Middle frontal gyrus (tissue), 1 donor: ENCODE measurements around the gene ULBP1.
"Not testable (repeated sequence)": the region's sequence is repeated elsewhere in the genome, so short reads cannot be mapped to it uniquely, and the experiment has no call there.

Experiments used
- DNase-seq: peaks from one replicate; pipeline ENCODE4 v3.0.0-alpha.2; 2015; ENCODE audit warnings: low spot score; ENCODE audit errors: extremely low spot score

Gene ULBP1

DNA sequence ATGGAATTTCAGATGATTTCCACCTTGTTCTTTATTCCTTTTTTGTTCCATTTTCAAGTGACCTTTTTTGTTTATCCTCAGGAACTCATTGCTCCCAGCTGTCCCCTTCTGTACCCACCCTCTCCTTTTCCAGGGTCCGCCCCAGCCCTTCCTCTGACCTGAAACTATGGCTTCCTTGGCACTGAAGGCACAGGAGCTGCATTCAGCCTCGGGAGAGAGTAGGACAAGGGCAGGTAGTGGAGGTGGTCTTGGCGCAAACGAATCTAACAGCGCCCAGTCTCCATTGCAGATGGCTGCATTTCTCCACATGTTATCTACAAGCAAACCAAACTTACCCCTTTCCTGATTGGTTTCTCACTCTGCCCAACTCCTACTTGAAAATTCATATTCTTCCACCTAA lies 30.7 kb upstream of the ULBP1 start:
- no peak for DNase-seq

DNA sequence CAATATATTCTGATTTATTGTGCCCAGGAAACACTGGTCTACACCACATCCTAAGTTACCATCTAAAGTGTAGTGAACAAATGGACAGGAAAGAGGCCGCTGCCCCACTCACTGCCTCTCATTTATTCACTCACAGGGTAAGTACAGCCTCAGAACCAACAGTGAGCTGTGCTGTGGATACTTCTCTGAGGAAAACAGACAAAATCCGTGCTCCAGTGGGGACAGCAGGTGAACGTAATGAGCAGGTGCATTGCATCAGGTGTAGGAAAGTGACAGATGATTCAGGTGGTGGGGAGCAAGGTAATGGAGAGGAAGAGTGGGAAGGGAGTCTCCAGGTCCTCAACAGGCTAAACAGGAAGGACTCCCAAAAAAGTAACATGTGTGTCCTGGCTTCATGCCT lies 30.3 kb upstream of the ULBP1 start:
- DNase-seq: no peak

DNA sequence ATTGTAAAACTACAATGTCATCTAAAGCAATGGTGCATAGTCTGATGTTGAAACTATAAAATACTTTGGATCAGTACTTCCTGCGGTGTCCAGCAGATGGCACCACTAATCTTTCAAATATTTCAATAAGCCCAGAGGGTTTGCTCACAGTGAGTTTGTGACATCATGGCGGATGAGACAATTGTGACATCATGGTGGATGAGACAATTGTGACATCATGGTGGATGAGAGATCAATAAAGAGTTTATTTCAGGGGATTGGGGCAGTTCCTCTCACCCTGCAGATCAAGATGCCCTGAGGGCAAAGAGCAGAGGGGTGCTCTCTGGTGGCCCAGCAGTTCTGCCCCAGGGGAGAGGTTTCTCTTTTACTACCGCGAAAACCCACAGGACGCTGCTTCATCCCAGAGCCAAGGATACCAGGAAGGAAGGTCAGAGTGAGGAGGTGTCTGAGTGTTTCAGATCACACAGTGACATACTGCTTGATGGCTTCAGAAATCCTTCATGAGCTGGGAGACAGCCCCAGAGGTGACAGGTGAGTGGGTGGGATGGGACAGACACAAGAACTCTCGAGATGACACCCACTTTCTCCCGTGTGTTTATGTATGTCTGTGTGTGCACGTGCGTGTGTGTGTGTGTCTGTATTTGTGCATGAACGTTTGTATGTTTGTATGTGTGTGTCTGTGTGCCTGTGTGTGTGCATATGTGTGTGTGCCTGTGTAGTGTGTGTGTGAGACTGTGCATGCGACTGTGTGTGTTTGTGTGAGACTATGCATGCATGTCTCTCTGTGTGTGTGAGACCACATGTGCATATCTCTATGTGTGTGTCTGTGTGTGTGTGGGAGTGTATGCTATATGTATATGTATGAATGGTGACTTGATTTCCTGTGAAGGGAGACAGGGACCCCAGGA lies 29.2 kb upstream of the ULBP1 start:
- peak; percentile 66 for DNase-seq

DNA sequence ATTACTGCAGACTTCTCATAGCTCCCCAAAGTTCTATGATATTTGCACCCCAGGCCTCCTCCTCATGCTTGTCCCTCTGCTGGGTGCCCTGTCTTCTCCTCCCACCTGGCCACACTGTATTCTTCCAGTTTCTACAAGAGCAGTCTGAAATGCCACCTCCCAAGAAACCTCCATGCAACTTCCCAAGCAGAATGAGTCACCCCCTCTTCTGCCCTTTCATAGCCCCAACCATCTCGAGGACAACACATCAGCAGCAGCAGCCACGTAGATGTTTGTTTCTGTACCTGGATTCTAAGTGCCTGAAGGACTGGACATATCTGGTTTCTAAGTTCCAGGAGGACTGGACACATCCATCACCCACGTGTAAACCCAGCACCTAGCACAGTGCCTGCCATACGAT lies 28.5 kb upstream of the ULBP1 start:
- no peak for DNase-seq

DNA sequence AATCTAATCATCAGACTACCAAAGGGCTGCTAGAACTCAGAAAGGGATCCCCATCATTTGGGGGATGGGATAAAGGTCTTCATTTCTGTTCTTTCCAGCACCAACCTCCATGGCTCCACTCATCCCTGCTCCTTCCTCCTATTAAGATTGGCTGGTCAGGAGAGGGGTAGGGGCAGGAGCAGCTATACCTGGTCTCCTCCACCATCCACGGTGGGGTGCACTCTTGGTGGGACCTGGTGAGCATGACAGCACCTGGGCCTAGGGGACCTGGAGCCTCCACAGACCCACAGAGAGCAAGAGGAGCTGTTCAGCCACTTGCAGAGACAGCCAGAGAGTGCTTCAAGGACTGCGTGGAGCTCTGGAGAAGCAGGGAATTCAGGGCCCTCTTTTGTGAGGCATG lies 28.1 kb upstream of the ULBP1 start:
- DNase-seq: no peak

DNA sequence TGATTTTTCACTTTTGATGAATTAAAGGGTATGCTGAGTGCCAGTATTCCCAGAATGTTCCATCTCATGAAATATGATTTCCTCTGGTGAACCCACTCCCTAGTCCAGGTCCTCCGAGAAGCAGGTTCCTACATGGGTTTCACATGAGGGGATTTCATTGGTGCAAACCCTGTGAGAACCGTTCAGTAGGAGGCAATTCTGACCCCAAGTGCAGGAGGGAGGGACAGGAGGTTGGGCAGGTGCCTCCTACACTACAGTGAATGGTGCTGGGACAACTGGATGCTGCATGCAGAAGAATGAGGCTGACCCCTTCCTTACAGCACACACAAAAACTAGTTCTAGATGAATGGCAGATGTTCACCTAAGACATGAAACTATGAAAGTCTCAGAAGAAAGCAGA lies 27.0 kb upstream of the ULBP1 start:
- DNase-seq: no peak

DNA sequence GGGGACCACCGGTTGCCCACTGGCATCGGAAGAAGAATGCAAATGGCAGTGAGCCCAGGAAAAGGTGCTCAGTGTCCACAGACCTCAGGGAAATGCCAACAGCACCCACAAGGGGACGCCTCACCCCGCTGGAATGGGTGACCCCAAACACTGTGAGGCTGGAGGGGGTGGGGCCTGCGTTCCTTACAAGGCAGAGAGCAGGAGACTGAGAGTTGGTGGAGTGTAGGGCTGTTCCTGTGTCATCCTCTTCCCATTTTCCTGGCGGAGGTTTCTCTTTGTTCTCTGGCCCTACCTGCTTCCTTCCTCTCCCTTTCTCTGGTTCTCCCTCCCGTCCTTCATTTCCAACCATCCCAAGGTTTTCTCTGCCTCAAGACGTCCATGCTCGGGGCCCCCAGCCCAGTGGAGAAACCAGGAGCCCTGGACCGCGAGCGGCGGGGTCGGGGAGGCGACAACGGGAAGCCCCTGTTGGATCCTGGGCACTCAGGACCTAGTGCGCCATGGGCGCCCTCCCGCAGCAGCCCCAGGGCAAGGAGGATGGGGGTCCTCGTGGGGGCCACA lies 25.7 kb upstream of the ULBP1 start:
- not testable (repeated sequence) for DNase-seq

DNA sequence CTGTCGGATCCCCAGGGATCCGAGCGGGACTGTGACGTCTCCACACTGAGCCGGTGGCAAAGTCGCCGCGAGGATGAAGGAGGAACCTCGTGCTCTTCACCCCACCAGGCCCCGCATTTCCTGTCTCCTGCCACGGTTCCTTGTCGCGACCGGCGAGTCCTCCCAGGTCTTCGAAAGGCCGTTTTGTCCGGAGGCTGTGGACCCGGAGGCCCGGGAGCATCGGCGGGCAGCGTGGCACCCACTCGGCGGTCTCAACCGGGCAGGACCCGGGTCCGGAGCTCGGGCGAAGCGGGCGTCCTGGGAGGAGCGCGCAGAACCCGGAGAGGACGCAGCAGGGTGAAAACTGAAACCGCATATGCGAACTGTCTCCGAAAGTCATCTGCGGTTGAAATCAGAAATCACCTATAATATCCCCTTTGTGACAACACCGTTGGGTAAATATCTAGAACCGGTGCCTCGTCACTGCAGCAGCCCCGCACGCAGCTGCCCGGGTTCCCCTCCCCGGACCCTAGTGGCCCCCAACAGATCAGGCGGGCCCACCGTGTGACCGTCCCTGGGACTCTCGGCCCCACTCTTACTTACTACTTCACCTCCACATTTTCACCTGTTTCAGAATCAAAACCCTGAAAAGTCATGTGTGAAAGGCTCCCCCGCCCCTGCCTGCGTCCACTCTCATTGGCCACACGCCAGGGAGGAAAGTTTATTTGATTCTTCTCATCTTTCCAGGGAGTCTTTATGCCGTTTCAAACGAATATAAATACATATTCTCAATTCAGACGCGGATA lies 25.0 kb upstream of the ULBP1 start:
- no peak for DNase-seq

DNA sequence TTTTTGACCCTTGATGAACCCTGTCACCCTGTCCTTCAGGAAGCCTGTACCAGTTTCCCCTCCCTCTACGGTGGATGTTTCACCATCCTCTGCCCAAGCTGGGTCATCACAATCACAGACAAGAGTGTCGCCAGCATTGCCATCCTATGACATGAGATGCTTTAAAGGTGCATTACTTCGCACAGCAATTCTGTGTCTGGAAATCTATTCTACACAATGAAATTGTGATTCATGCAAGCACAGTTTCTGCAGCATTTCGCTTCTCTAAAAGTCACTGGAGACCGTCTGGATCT lies 24.4 kb upstream of the ULBP1 start:
- DNase-seq: no peak

DNA sequence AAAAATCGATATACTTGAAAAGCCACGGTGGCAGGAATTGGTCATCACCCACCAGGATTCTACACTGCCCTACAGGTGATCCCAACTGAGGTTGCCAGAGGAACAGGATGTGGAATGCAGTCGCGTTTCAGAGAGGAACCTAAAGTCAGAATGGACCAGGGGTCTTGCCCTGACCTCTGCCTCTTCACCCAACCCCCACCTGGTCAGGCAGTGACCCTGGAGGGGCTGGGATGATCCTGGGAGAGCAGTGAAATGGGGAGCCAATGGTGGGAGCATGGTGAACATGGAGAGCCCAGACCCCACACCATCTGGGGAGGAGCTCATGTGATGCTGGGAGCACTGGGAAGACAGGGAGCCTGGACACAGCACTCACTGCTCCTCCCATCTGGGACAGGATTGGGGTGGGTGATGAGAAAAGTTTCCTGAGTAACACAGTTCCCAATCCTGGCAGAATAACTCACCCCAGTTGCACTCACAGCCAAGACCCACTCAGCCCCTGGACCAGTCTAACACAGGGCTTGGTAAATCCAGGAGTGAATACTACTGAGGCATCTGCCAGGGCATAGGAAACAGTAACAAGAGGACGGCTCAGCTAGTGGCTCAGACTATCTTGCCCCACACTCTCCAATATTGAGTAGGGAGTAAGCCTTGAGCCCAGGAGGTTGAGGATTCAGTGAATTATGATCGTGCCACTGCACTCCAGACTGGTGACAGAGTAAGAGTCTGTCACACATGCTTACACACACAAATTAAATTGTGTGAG lies 23.7 kb upstream of the ULBP1 start:
- DNase-seq: no peak

DNA sequence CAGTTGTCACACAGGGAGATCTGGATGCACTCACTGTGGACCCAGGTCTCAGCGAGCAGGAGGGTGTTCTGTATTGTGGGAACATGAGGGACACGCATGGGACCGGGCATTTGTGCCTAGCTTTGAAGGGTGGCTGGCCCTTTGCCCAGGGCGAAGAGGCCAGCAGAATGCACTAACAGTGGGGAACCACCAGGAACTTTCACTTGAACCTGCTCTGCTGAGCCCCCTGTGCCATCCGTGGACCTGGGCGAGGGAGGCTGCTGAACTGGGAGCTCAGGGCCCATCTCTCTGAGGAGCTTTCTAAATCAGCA lies 23.1 kb upstream of the ULBP1 start:
- DNase-seq: no peak

DNA sequence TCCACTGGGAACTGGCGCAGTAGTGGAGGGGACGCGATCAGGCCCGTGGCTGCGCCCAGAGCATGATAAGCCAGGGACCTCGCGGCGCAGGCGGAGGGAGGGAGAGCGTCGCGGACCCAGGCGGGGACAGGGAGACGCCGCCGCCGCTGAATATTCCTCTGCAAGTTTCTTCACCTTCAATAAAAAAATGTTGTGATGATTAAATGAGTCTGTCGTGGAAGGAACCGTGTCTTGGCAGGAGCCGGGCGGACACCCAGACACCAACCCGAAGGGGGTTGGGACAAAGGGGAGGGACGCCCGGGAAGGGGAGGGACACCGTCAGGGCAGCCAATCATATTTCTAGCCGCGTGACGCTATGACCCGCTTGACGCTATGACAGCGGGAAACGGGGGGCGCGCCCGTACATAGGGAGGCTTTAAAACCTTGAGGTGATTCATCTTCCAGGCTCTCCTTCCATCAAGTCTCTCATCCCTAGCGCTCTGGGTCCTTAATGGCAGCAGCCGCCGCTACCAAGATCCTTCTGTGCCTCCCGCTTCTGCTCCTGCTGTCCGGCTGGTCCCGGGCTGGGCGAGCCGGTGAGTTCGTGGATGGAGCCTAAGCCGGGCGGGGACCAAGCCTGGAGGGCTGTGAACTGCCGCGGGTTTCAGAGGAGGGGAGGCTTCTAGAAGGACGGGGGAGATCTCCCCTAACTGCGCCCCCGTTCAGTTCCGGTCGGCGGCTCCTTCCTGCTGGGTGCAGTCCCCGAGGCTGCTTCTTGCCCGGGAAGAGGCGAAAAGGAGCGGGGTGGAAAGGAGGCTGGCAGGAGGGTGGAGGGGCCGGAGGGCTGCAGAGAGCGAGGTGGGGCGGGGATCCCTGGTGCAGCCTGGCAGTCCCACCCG lies 21.9 kb upstream of the ULBP1 start, which contains the start of gene ULBP2:
Gene ULBP2 (plus strand): TSS at position 432 of the 878 bp plus-strand sequence. CDS start 59 bp downstream, at position 491.
- peak; percentile 69 for DNase-seq

DNA sequence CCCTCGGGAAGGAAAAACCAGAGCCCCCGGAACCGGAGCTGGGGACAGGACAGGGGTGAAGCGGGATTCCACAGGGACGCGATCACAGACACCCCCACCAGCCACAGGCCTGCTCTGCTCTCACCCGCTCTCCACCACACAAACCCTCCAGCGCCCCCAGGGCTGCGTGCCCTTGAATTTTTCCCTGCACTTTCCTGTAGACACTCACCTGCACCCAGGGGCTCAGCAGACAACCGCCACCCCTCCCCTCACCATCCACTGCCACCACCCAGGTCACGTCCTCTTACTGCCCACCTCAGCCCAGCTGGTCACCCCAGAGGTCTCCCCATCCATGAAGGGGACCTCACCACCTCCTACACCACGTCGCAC lies 21.3 kb upstream of the ULBP1 start:
- no peak for DNase-seq

DNA sequence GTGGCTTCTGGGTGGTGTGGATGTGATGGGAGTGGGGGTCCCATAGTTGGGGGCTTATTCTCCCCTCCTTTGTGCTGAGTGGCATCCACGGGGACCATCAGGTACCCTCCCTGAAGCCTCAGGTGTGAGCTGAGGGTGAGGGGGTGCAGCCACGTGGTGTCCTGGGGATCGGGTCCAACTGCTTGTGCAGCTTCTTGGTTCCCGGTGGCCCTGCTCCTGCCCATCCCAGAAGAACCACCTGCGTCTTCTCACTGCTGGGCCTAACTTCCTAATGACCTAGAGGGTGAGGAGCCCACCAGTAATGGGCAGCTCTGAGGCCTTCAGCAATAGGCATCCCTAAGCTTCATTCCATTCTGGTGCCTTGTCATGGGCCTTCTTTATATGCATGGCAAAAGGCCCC lies 20.4 kb upstream of the ULBP1 start:
- not testable (repeated sequence) for DNase-seq

DNA sequence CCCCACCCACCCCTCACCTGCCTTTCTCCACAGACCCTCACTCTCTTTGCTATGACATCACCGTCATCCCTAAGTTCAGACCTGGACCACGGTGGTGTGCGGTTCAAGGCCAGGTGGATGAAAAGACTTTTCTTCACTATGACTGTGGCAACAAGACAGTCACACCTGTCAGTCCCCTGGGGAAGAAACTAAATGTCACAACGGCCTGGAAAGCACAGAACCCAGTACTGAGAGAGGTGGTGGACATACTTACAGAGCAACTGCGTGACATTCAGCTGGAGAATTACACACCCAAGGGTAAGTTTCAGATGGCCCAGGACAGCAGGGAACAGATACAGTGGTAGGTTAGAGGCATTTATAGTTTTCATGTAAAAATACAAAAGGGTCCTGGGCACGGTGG lies 18.5 kb upstream of the ULBP1 start:
- not testable (repeated sequence) for DNase-seq

DNA sequence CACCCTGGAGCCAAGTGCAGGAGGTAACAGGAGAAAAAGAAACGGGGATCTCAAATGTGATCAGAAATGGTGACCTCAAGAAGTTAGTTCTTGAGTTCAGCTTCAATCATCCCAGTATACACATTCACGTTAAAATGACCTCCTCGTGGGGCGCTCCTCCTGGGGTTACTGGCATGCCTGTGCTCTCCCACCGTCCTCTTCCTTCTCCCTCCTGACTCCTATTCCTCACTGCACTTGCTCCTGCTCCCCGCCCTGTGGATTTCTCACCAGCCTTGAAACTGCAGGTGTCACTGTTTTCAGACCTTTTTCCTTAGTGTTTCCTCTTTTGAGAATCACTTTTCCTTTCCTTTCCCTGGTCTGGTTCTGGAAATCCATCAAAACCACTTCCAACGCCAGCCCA lies 17.1 kb upstream of the ULBP1 start:
- not testable (repeated sequence) for DNase-seq

DNA sequence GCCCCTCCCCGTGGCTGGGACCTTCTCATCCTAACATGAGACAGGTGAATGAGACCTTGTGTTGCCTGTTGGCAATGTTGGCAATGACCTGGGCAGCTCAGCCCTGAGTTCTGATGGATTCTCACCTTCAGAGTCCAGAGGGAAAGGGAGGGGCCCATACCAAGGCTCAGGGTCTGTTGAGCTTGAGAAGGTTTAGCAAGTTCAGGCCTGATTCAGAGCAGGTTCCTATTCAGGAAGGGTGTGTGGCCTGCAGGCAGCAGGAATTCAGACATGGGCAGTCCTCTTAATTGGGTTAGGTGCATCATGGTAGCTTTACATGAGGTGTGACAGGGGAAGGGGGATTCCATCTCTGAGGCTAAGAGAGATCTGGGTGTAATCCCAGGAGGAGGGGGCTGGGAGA lies 16.2 kb upstream of the ULBP1 start:
- not testable (repeated sequence) for DNase-seq

DNA sequence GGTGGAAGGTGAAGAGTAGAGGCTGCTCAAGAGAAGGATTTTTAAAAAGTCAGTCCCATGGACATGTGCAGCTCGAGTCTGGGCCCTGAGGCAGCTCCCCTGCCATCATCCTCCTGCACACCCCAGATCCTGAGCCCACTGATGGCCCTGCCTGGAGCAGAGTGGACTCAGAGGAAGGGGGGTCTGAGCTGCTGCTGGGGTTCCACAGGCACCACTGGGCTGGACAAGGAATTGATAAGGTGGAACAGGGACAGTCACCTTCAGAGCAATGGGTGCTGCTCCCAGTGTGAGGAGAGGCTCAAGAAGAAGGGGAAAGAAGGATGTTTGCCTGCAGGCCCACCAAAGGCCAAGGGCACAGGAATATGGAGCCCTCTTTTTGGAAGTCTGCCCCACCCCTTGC lies 15.7 kb upstream of the ULBP1 start:
- no peak for DNase-seq

DNA sequence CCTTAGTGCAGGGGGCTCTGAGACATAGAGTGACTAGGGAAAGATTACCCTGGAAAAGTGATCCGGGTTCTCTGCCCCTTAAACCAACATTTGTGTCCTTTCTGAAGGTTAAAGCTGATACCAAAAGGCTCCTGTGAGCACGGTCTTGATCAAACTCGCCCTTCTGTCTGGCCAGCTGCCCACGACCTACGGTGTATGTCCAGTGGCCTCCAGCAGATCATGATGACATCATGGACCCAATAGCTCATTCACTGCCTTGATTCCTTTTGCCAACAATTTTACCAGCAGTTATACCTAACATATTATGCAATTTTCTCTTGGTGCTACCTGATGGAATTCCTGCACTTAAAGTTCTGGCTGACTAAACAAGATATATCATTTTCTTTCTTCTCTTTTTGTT lies 15.1 kb upstream of the ULBP1 start:
- no peak for DNase-seq

DNA sequence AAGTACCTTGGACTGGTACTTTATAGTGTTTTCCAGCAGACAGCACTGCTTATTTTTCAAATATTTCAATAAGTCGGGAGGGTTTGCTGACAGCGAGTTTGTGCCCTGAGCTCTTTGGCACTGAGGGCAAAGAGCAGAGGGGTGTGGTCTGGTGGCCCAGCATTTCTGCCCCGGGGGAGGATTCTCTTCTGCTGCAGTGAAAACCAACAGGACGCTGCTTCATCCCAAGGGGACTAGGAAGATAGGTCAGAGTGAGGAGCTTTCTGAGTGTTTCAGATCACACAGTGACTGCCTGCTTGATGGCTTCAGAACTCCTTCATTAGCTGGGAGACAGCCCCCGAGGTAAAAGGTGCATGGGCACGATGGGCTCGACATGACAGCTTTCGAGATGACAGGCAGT lies 13.3 kb upstream of the ULBP1 start:
- no peak for DNase-seq

DNA sequence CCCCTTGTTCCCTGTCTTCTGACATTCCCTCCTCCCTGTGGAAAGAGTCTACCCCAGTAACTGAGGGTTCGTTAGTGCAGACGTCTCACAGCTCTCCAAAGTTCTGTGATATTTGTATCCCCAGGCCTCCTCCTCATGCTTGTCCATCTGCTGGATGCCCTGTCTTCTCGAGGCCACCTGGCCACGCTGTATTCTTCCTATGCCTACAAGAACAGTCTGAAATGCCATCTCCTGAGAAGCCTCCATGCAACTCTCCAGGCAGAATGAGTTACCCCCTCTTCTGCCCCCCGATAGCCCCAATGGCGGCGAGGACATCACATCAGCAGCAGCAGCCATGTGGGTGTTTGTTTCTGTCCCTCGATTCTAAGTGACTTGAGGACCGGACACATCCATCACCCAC lies 12.6 kb upstream of the ULBP1 start:
- no peak for DNase-seq
